Stimulated activated CD8-positive, alpha-beta memory T cell treated with anti-CD3 and anti-CD28 coated beads, Interleukin-12 subunit alpha, Interleukin-12 subunit beta, amount 100 ng/mL, for 4 hours (primary cell): ENCODE measurements around the gene KIT.

Experiments
- DNase-seq: peaks from one replicate; pipeline ENCODE4 v3.0.0-alpha.2; 2020; ENCODE audit warnings: low read depth

KIT gene

GRCh38 chr4:54745031-54745770 lies 87.4 kb downstream of the KIT start:
- DNase-seq, result no peak

GRCh38 chr4:54746218-54746617 lies 88.5 kb downstream of the KIT start:
- DNase-seq, result no peak

- DNase-seq, result no peak
These were observed 92.6 kb downstream of the KIT start for GRCh38 chr4:54750341-54750740.

- DNase-seq, result no peak
These were observed 96.6 kb downstream of the KIT start for GRCh38 chr4:54754394-54754793.

GRCh38 chr4:54764476-54764875 lies 106.7 kb downstream of the KIT start:
- DNase-seq, result no peak

- no peak for DNase-seq
These were observed 109.6 kb downstream of the KIT start for GRCh38 chr4:54767376-54767775.

GRCh38 chr4:54773022-54773421 lies 115.3 kb downstream of the KIT start:
- DNase-seq, result no peak

- DNase-seq, result no peak
These were observed 121.3 kb downstream of the KIT start for GRCh38 chr4:54779036-54779435.

GRCh38 chr4:54779476-54780148 lies 121.9 kb downstream of the KIT start:
- DNase-seq, result no peak

GRCh38 chr4:54780149-54780495 lies 122.4 kb downstream of the KIT start:
- no peak for DNase-seq

GRCh38 chr4:54781756-54782155 lies 124.0 kb downstream of the KIT start:
- DNase-seq, result no peak

GRCh38 chr4:54783402-54784110 lies 125.8 kb downstream of the KIT start:
- DNase-seq, result no peak

- DNase-seq, result no peak
These were observed 126.5 kb downstream of the KIT start for GRCh38 chr4:54784161-54784671.
